ENCODE data around the gene GREB1. TPM values are rescaled to one million over a fixed set of nuclear protein-coding genes. Genes with fewer than 3 reads are reported as not detected.

The GREB1 gene
- total RNA-seq, 1 experiment from 2014 or later: 0.62 TPM

- Histone ChIP-seq H3K36me3 (ENCODE audit: low read depth, low read length) (no peaks in the 10 kb centered on the region), H2AFZ (ENCODE audit: low read length) (no peak overlapping the region), H3F3A (ENCODE audit: low read length, unreplicated experiment) (no peaks in the 10 kb centered on the region), H3K9me2 (replicated peaks; ENCODE audit: low read length) (no peaks in the 10 kb centered on the region), H3K4me3 (ENCODE audit: low read length) (no peak overlapping the region), H3K79me2 (ENCODE audit: low read length) (no peaks in the 10 kb centered on the region), H3K27ac (ENCODE audit: low read length) (no peak overlapping the region), H3K4me1 (ENCODE audit: insufficient read depth, low read length) (peaks cover 12% of the 10 kb centered on the region), H3K9ac (ENCODE audit: low read length) (no peak overlapping the region), H3K27me3 (ENCODE audit: low read length) (no peaks in the 10 kb centered on the region), H4K20me1 (ENCODE audit: low read length) (no peaks in the 10 kb centered on the region), H3K9me3 (ENCODE audit: low read length) (no peaks in the 10 kb centered on the region), H3K4me2 (ENCODE audit: low read length) (no peak overlapping the region)
- no peak for DNase-seq
- CTCF ChIA-PET: no interaction called here
- intact Hi-C loops (cut with micrococcal nuclease): loop anchor here (10.0 kb wide), 1 partner anchor 545 kb away; a partner anchor contains a TSS
- BruUV-seq (replicated peaks): no TSS peak
- POLR2A ChIA-PET (ENCODE audit: unreplicated experiment): no interaction called here
- no peak for ATAC-seq
- TF ChIP-seq EZH2phosphoT487 (IDR thresholded peaks at IDR 0.05; ENCODE audit: borderline replicate concordance, low read length) (no peak), EZH2 (IDR thresholded peaks at IDR 0.05; ENCODE audit: low read length, unreplicated experiment) (no peak), CTCF (conservative IDR thresholded peaks at IDR 0.05; ENCODE audit: low read depth, low read length) (no peak)
Measured at GRCh38 chr2:11679486-11680181, 145.8 kb downstream of the GREB1 start.

- Histone ChIP-seq H3F3A (ENCODE audit: low read length, unreplicated experiment) (no peaks in the 10 kb centered on the region), H3K27ac (ENCODE audit: low read length) (no peak overlapping the region), H3K4me2 (ENCODE audit: low read length) (no peak overlapping the region), H3K9me3 (ENCODE audit: low read length) (no peaks in the 10 kb centered on the region), H3K9me2 (replicated peaks; ENCODE audit: low read length) (no peaks in the 10 kb centered on the region), H3K36me3 (ENCODE audit: low read depth, low read length) (no peaks in the 10 kb centered on the region), H3K27me3 (ENCODE audit: low read length) (no peaks in the 10 kb centered on the region), H3K4me1 (ENCODE audit: insufficient read depth, low read length) (peaks cover 11% of the 10 kb centered on the region), H3K4me3 (ENCODE audit: low read length) (no peak overlapping the region), H4K20me1 (ENCODE audit: low read length) (no peaks in the 10 kb centered on the region), H3K79me2 (ENCODE audit: low read length) (no peaks in the 10 kb centered on the region), H2AFZ (ENCODE audit: low read length) (no peak overlapping the region), H3K9ac (ENCODE audit: low read length) (no peak overlapping the region)
- POLR2A ChIA-PET (ENCODE audit: unreplicated experiment): no interaction called here
- intact Hi-C loops (cut with micrococcal nuclease): no loop called here
- no peak for ATAC-seq
- no peak for DNase-seq
- TF ChIP-seq CTCF (conservative IDR thresholded peaks at IDR 0.05; ENCODE audit: low read depth, low read length) (no peak), EZH2 (IDR thresholded peaks at IDR 0.05; ENCODE audit: low read length, unreplicated experiment) (no peak), EZH2phosphoT487 (IDR thresholded peaks at IDR 0.05; ENCODE audit: borderline replicate concordance, low read length) (no peak)
- BruUV-seq (replicated peaks): no TSS peak
- CTCF ChIA-PET: interaction anchor here (0.6 kb wide), 1 partner anchor 96 kb away, joined by 3 read pairs; no protein-coding TSS in a partner anchor
Measured at GRCh38 chr2:11680182-11680900, 146.5 kb downstream of the GREB1 start.
